Upper lobe of right lung (tissue), 1 donor: ENCODE data around the gene LYPD3. TPM values are rescaled to one million over a fixed set of nuclear protein-coding genes. Genes with fewer than 3 reads are reported as not detected.
A peak's percentile ranks its signal among the peaks of the same experiment; 100 is the strongest.

Source experiments
- ATAC-seq: fragments of 200-7000 bp; cut with Tn5 transposase; one replicate; pipeline ENCODE4 v1.9.1; 2020; ENCODE audit warnings: mild to moderate bottlenecking, moderate library complexity
- DNase-seq: peaks from one replicate; pipeline ENCODE4 v3.0.0-alpha.2; 2020
- H3K27ac ChIP-seq: fragments of 200-600 bp; one replicate; pipeline ENCODE4 v1.8.0; 2022
- H3K27me3 ChIP-seq: fragments of 200-600 bp; one replicate; pipeline ENCODE4 v1.8.0; 2022; ENCODE audit warnings: mild to moderate bottlenecking
- H3K36me3 ChIP-seq: fragments of 200-600 bp; one replicate; pipeline ENCODE4 v1.8.0; 2022
- H3K4me1 ChIP-seq: fragments of 200-600 bp; one replicate; pipeline ENCODE4 v1.8.0; 2022
- H3K4me3 ChIP-seq: fragments of 200-600 bp; one replicate; pipeline ENCODE4 v1.8.0; 2022; ENCODE audit warnings: mild to moderate bottlenecking
- H3K9me3 ChIP-seq: fragments of 200-600 bp; one replicate; pipeline ENCODE4 v1.8.0; 2022
- intact Hi-C: fragments of 100-400 bp; cut with DNase I; formaldehyde crosslinking; loops from one replicate; pipeline ENCODE4 v1.11.0; 2022
- total RNA-seq: library from RNA; stranded (reverse); fragmentation: NEBNext Ultra II Directional; extraction: Animal tissue kit (Norgen Biotek cat#: 25700); gene quantifications from one replicate; pipeline ENCODE4 v1.2.1, GENCODE V29; 2021
- TF ChIP-seq, protein P1 (sequence below): fragments of 200-600 bp; IDR thresholded peaks from one replicate; pipeline ENCODE4 v1.8.0; 2022; ENCODE audit warnings: antibody characterized with exemption
- donor health status: DM: no; HTN: yes; CAD: no; lungs with severe emphysema.

The LYPD3 gene
- total RNA-seq, 1 donor from 2014 or later: 0.75 TPM

DNA sequence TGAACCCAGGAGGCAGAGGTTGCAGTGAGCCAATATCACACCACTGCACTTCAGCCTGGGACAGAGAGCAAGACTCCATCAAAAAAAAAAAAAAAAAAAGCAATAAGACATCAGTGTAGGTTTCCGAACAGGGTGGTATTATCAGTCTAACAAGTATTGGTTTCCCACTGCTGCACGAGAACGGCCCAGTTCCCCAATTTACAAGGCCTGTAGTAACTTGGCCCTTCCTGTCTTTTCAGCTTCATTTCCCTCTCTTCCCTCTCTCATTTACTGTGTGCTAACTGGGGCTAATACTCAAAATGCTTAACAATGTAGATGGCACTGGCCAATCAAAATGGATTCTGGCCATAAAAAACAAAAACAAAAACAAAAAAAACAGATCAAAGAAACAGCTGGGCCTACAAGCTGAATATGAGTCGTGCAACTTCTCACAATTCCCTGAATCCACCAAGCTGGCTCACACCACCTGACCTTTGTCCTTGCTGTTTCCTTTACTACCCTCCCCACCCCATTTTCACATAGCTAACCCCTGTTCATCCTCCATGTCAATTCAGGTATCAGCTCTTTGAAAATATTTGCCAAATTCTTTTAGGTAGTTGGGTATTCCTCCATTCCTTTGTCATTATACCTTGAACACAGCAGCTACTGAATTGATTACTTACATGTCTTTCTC, 48.3 kb downstream of the LYPD3 start:
- TF ChIP-seq, protein P1, sequence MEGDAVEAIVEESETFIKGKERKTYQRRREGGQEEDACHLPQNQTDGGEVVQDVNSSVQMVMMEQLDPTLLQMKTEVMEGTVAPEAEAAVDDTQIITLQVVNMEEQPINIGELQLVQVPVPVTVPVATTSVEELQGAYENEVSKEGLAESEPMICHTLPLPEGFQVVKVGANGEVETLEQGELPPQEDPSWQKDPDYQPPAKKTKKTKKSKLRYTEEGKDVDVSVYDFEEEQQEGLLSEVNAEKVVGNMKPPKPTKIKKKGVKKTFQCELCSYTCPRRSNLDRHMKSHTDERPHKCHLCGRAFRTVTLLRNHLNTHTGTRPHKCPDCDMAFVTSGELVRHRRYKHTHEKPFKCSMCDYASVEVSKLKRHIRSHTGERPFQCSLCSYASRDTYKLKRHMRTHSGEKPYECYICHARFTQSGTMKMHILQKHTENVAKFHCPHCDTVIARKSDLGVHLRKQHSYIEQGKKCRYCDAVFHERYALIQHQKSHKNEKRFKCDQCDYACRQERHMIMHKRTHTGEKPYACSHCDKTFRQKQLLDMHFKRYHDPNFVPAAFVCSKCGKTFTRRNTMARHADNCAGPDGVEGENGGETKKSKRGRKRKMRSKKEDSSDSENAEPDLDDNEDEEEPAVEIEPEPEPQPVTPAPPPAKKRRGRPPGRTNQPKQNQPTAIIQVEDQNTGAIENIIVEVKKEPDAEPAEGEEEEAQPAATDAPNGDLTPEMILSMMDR: no peak
- intact Hi-C loops: no loop called here
- H3K36me3 ChIP-seq: no peaks in the 10 kb centered on the region

DNA sequence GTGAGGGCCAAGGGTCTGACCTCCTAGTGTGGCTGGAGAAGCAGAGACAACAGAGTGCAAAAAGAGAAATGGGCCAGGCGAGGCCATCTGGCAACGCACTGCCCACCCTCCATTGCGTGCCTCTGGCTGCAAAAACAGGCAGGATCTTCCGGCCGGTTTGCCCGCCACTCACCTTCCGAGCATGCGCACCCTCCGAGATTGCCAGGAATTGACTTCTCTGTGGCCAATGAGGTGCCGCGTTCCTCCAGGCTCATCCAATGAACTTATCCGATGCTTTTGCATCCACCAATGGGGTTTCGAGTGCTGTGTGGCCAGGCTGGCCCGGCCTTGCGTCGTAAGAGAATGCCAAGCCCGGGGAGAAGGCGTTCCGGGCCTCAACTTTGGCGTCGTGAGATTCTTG, 50.9 kb downstream of the LYPD3 start, which contains the start of gene TEX101:
Gene TEX101, plus strand, starts transcription at position 337 of the 400 bp plus-strand sequence. CDS start 1,030 bp downstream, outside the sequence.
- DNase-seq: peak; percentile 41

More for the DNA sequence above, 48.3 kb downstream of the LYPD3 start:
- no peaks in the 10 kb centered on the region for H3K27me3 ChIP-seq
- DNase-seq: no peak
- no peak overlapping the region for H3K27ac ChIP-seq
- no peak overlapping the region for H3K4me3 ChIP-seq
- peak; percentile 56 for ATAC-seq
- H3K4me1 ChIP-seq: no peaks in the 10 kb centered on the region
- H3K9me3 ChIP-seq: no peaks in the 10 kb centered on the region

DNA sequence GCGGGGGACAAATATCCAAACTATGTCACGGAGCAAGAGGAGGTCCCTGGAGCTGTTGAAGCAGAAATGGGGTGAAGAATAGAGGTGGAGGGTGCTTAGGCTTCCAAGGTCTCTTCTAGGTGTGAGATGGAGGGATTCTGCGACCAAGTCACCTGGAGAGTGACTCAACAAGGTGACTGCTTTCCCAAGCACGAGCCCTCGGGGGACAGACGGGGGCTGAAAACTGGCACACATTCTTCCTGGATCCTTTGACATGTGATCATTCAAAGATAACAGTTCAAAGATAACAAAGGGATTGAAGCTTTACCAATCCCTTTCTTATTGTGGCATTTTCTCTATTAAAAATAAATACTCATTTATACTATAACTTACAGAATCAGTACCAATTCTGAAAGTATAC, 53.0 kb downstream of the LYPD3 start:
- no peaks in the 10 kb centered on the region for H3K36me3 ChIP-seq
- no peaks in the 10 kb centered on the region for H3K4me1 ChIP-seq
- ATAC-seq (no peak), DNase-seq (no peak)
- TF ChIP-seq, protein P1: no peak
- H3K9me3 ChIP-seq: no peaks in the 10 kb centered on the region
- no peak overlapping the region for H3K4me3 ChIP-seq
- no peak overlapping the region for H3K27ac ChIP-seq
- intact Hi-C loops: no loop called here
- no peaks in the 10 kb centered on the region for H3K27me3 ChIP-seq

More for the DNA sequence above, 50.9 kb downstream of the LYPD3 start, which contains the start of gene TEX101:
- intact Hi-C loops: no loop called here
- no peaks in the 10 kb centered on the region for H3K9me3 ChIP-seq
- TF ChIP-seq, protein P1: no peak
- no peak within 1 kb of the TSS for H3K4me3 ChIP-seq
- H3K4me1 ChIP-seq: no peaks in the 10 kb centered on the region
- H3K36me3 ChIP-seq: no peaks in the 10 kb centered on the region
- H3K27me3 ChIP-seq: no peaks in the 10 kb centered on the region
- no peak for ATAC-seq
- H3K27ac ChIP-seq: no peak within 1 kb of the TSS

Other genes starting within 250 kb of the LYPD3 start
- not detected for gene PSG9, start 196.1 kb downstream of the LYPD3 start, total RNA-seq
- gene CD177, start 111.9 kb downstream of the LYPD3 start, total RNA-seq: 3.1 TPM
- gene TEX101, start 50.7 kb downstream of the LYPD3 start, total RNA-seq: not detected
- 9.1 TPM for gene PHLDB3, start 39.1 kb upstream of the LYPD3 start, total RNA-seq
- gene ETHE1, start 61.6 kb upstream of the LYPD3 start, total RNA-seq: 34.6 TPM
- 2.3 TPM for gene ZNF575, start 67.6 kb upstream of the LYPD3 start, total RNA-seq
- 23.8 TPM for gene XRCC1, start 109.9 kb upstream of the LYPD3 start, total RNA-seq
- gene PINLYP, start 110.2 kb upstream of the LYPD3 start, total RNA-seq: 4.7 TPM
- gene IRGQ, start 130.5 kb upstream of the LYPD3 start, total RNA-seq: 23.2 TPM
- gene ZNF576, start 131.0 kb upstream of the LYPD3 start, total RNA-seq: 16.6 TPM
- gene SRRM5, start 146.5 kb upstream of the LYPD3 start, total RNA-seq: 0.29 TPM
- 27.1 TPM for gene ZNF428, start 154.0 kb upstream of the LYPD3 start, total RNA-seq
- 8.7 TPM for gene CADM4, start 174.2 kb upstream of the LYPD3 start, total RNA-seq
- gene PLAUR, start 204.6 kb upstream of the LYPD3 start, total RNA-seq: 97.2 TPM